Heart left ventricle (tissue), 13 donors: ENCODE results near the gene CLPSL1.

Experiments used
- CTCF ChIP-seq, 12 donors: fragments of 200-600 bp; sonication (generic) in 4 of 12; IDR thresholded peaks; one replicate each; pipeline versions ENCODE4 v1.5.0 to v1.8.0; 2018 to 2022; ENCODE audit warnings: antibody characterized with exemption in 12 of 12, mild to moderate bottlenecking in 5 of 12
- POLR2A ChIP-seq, 2 donors: fragments of 450-650 bp; IDR thresholded peaks; one replicate each; pipeline ENCODE4 v1.6.1; 2017; ENCODE audit warnings: antibody characterized with exemption in 2 of 2, mild to moderate bottlenecking in 2 of 2, moderate library complexity in 2 of 2
- donor health status: ischemic (EF 13 %, LVEDD 7.1; RV severe dilation, severe dysfunction).
- donor health status: DM: no; HTN: yes; CAD: no.
- donor health status: DM: no; HTN: no; CAD: no.
- donor health status: ischemic (EF 25% LVEDD 6.9; RV normal size, moderate dysfunction).
- donor health status: ischemic (EF 25% LVEDD 5.7; RV mildly dilated, moderate dysfunction).
- donor health status: ischemic (EF 35%, LVEDD 5.7; RV mildly dilated, moderate dysfunction).
- donor health status: nonischemic (EF 11% LVEDD 7.7; RV severe dilation, severe dysfunction).
- donor health status: DM: yes; HTN: yes; CAD: no.
- donor health status: PGD.
- donor health status: ischemic (EF 29% LVEDD 5.4; RV normal size, mild dysfunction).
- donor health status: nonischemic (EF 23%, LVEDD 6.1; RV moderate dilation, normal function).

- TF ChIP-seq CTCF (IDR thresholded peaks at IDR 0.05) (no peak), POLR2A (IDR thresholded peaks at IDR 0.05) (no peak)
Observed at GRCh38 chr6:35797837-35798526, 17.2 kb downstream of the CLPSL1 start.
